Fibroblast of the conjunctiva (primary cell): ENCODE measurements around the gene NOTCH1.
A peak's percentile ranks its signal among the peaks of the same experiment; 100 is the strongest.

Experiments used
- DNase-seq: peaks from one replicate; pipeline ENCODE4 v3.0.0-alpha.2; 2010; ENCODE audit warnings: low read depth

The NOTCH1 gene

GRCh38 chr9:136484153-136485048, 61.4 kb downstream of the NOTCH1 start:
- no peak for DNase-seq

GRCh38 chr9:136483589-136484152, 62.2 kb downstream of the NOTCH1 start:
- DNase-seq, result peak; percentile 78

- DNase-seq, result peak; percentile 99
These were observed 62.9 kb downstream of the NOTCH1 start, which contains the start of gene SEC16A for GRCh38 chr9:136482793-136483588. TSS of gene SEC16A (minus strand) at chr9:136483040. CDS start at chr9:136477615, 5,425 bp downstream.

- DNase-seq, result no peak
These were observed 63.6 kb downstream of the NOTCH1 start for GRCh38 chr9:136482046-136482792.

- no peak for DNase-seq
These were observed 64.3 kb downstream of the NOTCH1 start for GRCh38 chr9:136481558-136481957.

GRCh38 chr9:136476369-136477150, 69.3 kb downstream of the NOTCH1 start:
- DNase-seq, result no peak

- no peak for DNase-seq
These were observed 70.6 kb downstream of the NOTCH1 start for GRCh38 chr9:136474974-136475865.

GRCh38 chr9:136474021-136474640, 71.7 kb downstream of the NOTCH1 start:
- DNase-seq, result no peak

GRCh38 chr9:136473354-136473721, 72.5 kb downstream of the NOTCH1 start:
- no peak for DNase-seq

GRCh38 chr9:136472640-136473353, 73.1 kb downstream of the NOTCH1 start:
- no peak for DNase-seq

- DNase-seq, result no peak
These were observed 73.9 kb downstream of the NOTCH1 start for GRCh38 chr9:136471802-136472487.

GRCh38 chr9:136470792-136471469, 74.9 kb downstream of the NOTCH1 start:
- no peak for DNase-seq

- no peak for DNase-seq
These were observed 75.5 kb downstream of the NOTCH1 start for GRCh38 chr9:136470356-136470755.

GRCh38 chr9:136467766-136468165, 78.1 kb downstream of the NOTCH1 start:
- no peak for DNase-seq

GRCh38 chr9:136466155-136466541, 79.7 kb downstream of the NOTCH1 start:
- DNase-seq, result no peak

GRCh38 chr9:136465500-136466154, 80.2 kb downstream of the NOTCH1 start:
- no peak for DNase-seq

GRCh38 chr9:136464241-136464640, 81.6 kb downstream of the NOTCH1 start:
- no peak for DNase-seq
